Heart right ventricle (tissue), 16 donors: ENCODE measurements around the gene ALG9. TPM values are rescaled to one million over a fixed set of nuclear protein-coding genes. Genes with fewer than 3 reads are reported as not detected.

Experiments used
- ATAC-seq, 8 donors: fragments of 200-7000 bp; cut with Tn5 transposase; one replicate each; pipeline ENCODE4 v1.9.1; 2020; ENCODE audit warnings: mild to moderate bottlenecking in 8 of 8, moderate library complexity in 8 of 8, moderate number of reproducible peaks in 1 of 8
- DNase-seq, 2 donors: peaks; one replicate each; pipeline ENCODE4 v3.0.0-alpha.2; 2020
- H3K27ac ChIP-seq, 10 donors: fragments of 200-600 bp; sonication (generic) in 2 of 10; one replicate each; pipeline versions ENCODE4 v1.5.0 to v1.8.0; 2020 to 2022; ENCODE audit warnings: mild to moderate bottlenecking in 3 of 10
- H3K27me3 ChIP-seq, 7 donors: fragments of 200-600 bp; one replicate each; pipeline ENCODE4 v1.8.0; 2021 to 2022; ENCODE audit warnings: mild to moderate bottlenecking in 2 of 7
- H3K36me3 ChIP-seq, 9 donors: fragments of 200-600 bp; sonication (generic) in 1 of 9; one replicate each; pipeline versions ENCODE4 v1.5.0 to v1.8.0; 2020 to 2022; ENCODE audit warnings: mild to moderate bottlenecking in 2 of 9
- H3K4me1 ChIP-seq, 9 donors: fragments of 200-600 bp; sonication (generic) in 1 of 9; one replicate each; pipeline versions ENCODE4 v1.5.0 to v1.8.0; 2020 to 2022; ENCODE audit warnings: mild to moderate bottlenecking in 4 of 9
- H3K4me3 ChIP-seq, 10 donors: fragments of 200-600 bp; sonication (generic) in 2 of 10; one replicate each; pipeline versions ENCODE4 v1.5.0 to v1.8.0; 2020 to 2022; ENCODE audit warnings: mild to moderate bottlenecking in 7 of 10, moderate library complexity in 2 of 10
- H3K9me3 ChIP-seq, 11 donors: fragments of 200-600 bp in 10 of 11; sonication (generic) in 2 of 11; one replicate each; pipeline versions ENCODE4 v1.5.0 to v1.8.0; 2013 to 2022; ENCODE audit warnings: mild to moderate bottlenecking in 2 of 11, control low read depth in 1 of 11, moderate library complexity in 1 of 11
- CTCF ChIP-seq, 9 donors: fragments of 200-600 bp; sonication (generic) in 2 of 9; IDR thresholded peaks; one replicate each; pipeline versions ENCODE4 v1.5.0 to v1.8.0; 2021 to 2022; ENCODE audit warnings: antibody characterized with exemption in 9 of 9, mild to moderate bottlenecking in 5 of 9, moderate library complexity in 1 of 9
- WGBS, 2 donors: extraction: QIAGEN DNeasy Blood & Tissue Kit; methylation state at CpG; one replicate each; pipeline ENCODE4 v1.1.7; 2013; ENCODE audit warnings: inconsistent platforms in 1 of 2; 5-methylcytosine and 5-hydroxymethylcytosine counted together
- intact Hi-C, 10 donors: fragments of 100-400 bp; cut with DNase I; formaldehyde crosslinking; loops; one replicate each; pipeline versions ENCODE4 v1.11.1 to v1.14.2; 2022
- polyA plus RNA-seq, 2 donors: library from polyadenylated mRNA; stranded (reverse); fragments of 200-250 nt; gene quantifications; one replicate each; pipeline ENCODE4 v1.2.3, GENCODE V29; 2013
- total RNA-seq, 10 donors: library from RNA; stranded (reverse); fragmentation: NEBNext Ultra II Directional in 3 of 10; extraction: Animal tissue kit (Norgen Biotek cat#: 25700) in 3 of 10; gene quantifications; one replicate each; pipeline versions ENCODE4 v1.2.1 to v1.2.4, GENCODE V29; 2021 to 2023
- donor health status: Arrhythmogenic right ventricular cardiomyopathy.
- donor health status: ischemic (EF 13 %, LVEDD 7.1; RV severe dilation, severe dysfunction).
- donor health status: healthy with polysubstance abuse.
- donor health status: DM: no; HTN: yes; CAD: no.
- donor health status: DM: no; HTN: no; CAD: no.
- donor health status: ischemic (EF 25% LVEDD 6.9; RV normal size, moderate dysfunction).
- donor health status: ischemic (EF 25% LVEDD 5.7; RV mildly dilated, moderate dysfunction).
- donor health status: healthy.
- donor health status: DM: yes; HTN: yes; CAD: no.
- donor health status: Ischemic cardiomyopathy.
- donor health status: ischemic (EF 35%, LVEDD 5.7; RV mildly dilated, moderate dysfunction).
- donor health status: nonischemic (EF 11% LVEDD 7.7; RV severe dilation, severe dysfunction).
- donor health status: DM: yes; HTN: yes; CAD: no.
- donor health status: PGD.
- donor health status: ischemic (EF 29% LVEDD 5.4; RV normal size, mild dysfunction).
- donor health status: nonischemic (EF 23%, LVEDD 6.1; RV moderate dilation, normal function).

The ALG9 gene
- total and polyA plus RNA-seq, 12 donors, result 12.8 to 26.5 (median 18.5) TPM

- 83 to 87% methylated on average over 7 of the region's 7 CpGs for WGBS, 2 donors
- intact Hi-C loops, result no loop called here
- DNase-seq (no peak), ATAC-seq (peak in 3 of 8 donors; percentile 29 to 48 (median 38))
- no peaks in the 10 kb centered on the region for H3K27me3 ChIP-seq
- H3K4me3 ChIP-seq, result no peak overlapping the region
- H3K36me3 ChIP-seq, result peaks cover 0 to 100% (median 61%) of the 10 kb centered on the region in 9 donors
- peaks cover 0 to 13% (median 7%) of the 10 kb centered on the region in 9 donors for H3K4me1 ChIP-seq
- TF ChIP-seq CTCF (IDR thresholded peaks at IDR 0.05), result no peak
- no peaks in the 10 kb centered on the region for H3K9me3 ChIP-seq
- H3K27ac ChIP-seq, result no peak overlapping the region
Observed at GRCh38 chr11:111748035-111748804, 123.2 kb downstream of the ALG9 start.

GRCh38 chr11:111745719-111746504 is 125.5 kb downstream of the ALG9 start:
- no peak for TF ChIP-seq CTCF (IDR thresholded peaks at IDR 0.05)
- intact Hi-C loops, result no loop called here
- Histone ChIP-seq H3K4me1 (peaks cover 0 to 13% (median 7%) of the 10 kb centered on the region in 9 donors), H3K27ac (no peak overlapping the region), H3K27me3 (no peaks in the 10 kb centered on the region), H3K36me3 (peaks cover 0 to 100% (median 52%) of the 10 kb centered on the region in 9 donors), H3K9me3 (no peaks in the 10 kb centered on the region), H3K4me3 (no peak overlapping the region)
- WGBS, 2 donors, result 85 to 95% methylated on average over 6 of the region's 6 CpGs
- DNase-seq (no peak), ATAC-seq (no peak)

GRCh38 chr11:111743700-111744099 is 127.7 kb downstream of the ALG9 start:
- DNase-seq, result no peak
- no peak overlapping the region for H3K27ac ChIP-seq
- no peaks in the 10 kb centered on the region for H3K9me3 ChIP-seq
- intact Hi-C loops, result loop anchor here in 1 of 10 donors (2.0 kb wide), 1 partner anchor 13 kb away; no protein-coding TSS in a partner anchor
- H3K36me3 ChIP-seq, result peaks cover 0 to 97% (median 47%) of the 10 kb centered on the region in 9 donors
- peaks cover 0 to 13% (median 7%) of the 10 kb centered on the region in 9 donors for H3K4me1 ChIP-seq
- ATAC-seq, result no peak
- no peaks in the 10 kb centered on the region for H3K27me3 ChIP-seq
- no peak overlapping the region for H3K4me3 ChIP-seq
- WGBS, 2 donors, result 95 to 97% methylated on average over 2 of the region's 2 CpGs
- TF ChIP-seq CTCF (IDR thresholded peaks at IDR 0.05), result no peak

GRCh38 chr11:111741751-111742150 is 129.6 kb downstream of the ALG9 start:
- no peak for DNase-seq
- peak in 1 of 8 donors; percentile 27 for ATAC-seq
- Histone ChIP-seq H3K36me3 (peaks cover 0 to 88% (median 30%) of the 10 kb centered on the region in 9 donors), H3K4me3 (no peak overlapping the region), H3K27ac (peak overlapping the region in 1 of 10 donors; percentile 10), H3K9me3 (no peaks in the 10 kb centered on the region), H3K4me1 (peaks cover 16 to 32% (median 26%) of the 10 kb centered on the region in 9 donors), H3K27me3 (no peaks in the 10 kb centered on the region)
- intact Hi-C loops, result loop anchor here in 1 of 10 donors (2.0 kb wide), 1 partner anchor 15 kb away; no protein-coding TSS in a partner anchor
- 62 to 68% methylated on average over 2 of the region's 2 CpGs for WGBS, 2 donors
- TF ChIP-seq CTCF (IDR thresholded peaks at IDR 0.05), result no peak
